ENCODE data around the gene PITPNC1.

DNA sequence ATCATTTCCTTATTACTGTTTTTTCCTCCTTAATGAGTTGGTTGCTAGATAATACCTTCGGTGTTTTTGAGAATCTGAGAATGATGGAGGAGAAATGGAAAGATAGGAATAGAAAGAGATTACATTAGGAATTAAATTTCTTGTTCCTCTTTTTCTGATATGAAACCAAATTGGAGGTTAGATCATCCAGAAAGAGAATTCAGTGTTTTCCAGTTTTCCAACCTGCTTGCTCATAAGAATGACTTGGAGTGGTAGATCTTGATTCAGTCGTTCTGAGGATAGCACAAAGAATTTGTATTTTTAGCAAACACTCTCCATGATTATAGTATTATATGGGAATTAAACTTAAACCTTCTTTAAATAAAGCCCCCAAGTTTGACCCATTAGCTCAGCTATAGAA lies 35.9 kb downstream of the PITPNC1 start:
- TF ChIP-seq POLR2AphosphoS5 (IDR thresholded peaks at IDR 0.05) = no peak
- no peak for TF ChIP-seq EP300 (IDR thresholded peaks at IDR 0.05)
- no peak for TF ChIP-seq POLR2A (IDR thresholded peaks at IDR 0.05; ENCODE audit: low read depth)

All from esophagus muscularis mucosa (tissue), 3 donors.